ENCODE measurements around the gene LAS1L.
"Not testable (repeated sequence)": the region's sequence is repeated elsewhere in the genome, so short reads cannot be mapped to it uniquely, and the experiment has no call there.

LAS1L gene

GRCh38 chrX:65516756-65517155 lies 17.8 kb downstream of the LAS1L start:
- no peak for DNase-seq

DNA sequence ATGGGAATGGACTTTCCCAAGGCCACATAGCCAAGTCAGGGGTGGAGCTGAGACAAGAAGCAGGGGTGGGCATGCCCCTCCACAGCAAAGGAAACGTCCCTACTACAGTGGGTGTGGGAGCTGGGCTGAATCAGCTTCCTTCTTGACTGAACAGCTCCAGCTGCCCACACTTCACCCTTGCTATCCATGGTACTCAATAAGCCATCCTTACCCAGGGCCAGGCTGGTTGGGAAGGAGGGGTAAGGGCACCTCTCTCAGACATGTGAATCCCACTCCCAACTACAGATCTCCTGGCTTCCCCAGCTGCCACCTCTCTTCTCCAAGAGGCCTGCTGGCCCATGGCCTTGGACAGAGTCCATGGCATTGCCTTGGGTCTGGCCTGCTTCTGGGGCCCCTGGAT lies 21.0 kb downstream of the LAS1L start:
- DNase-seq, result no peak

DNA sequence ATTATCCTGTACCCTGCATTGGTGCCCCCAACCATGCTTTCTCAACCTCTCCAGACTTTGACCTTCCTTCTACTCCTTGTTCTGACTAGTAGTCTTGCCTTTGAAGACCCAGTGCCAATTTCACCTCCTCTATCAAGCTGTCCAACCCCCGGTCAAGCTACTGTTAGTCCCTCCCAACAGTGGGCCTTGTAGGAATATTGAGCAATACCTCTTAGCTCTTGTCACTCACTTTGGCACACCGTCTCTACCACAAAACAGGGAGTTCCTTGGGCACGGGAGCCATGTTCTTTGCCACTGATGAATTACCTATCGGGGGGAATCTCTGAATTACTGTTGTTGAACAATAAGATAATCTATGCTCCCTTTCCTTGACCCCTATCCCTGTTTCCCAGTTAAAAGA lies 25.2 kb downstream of the LAS1L start:
- no peak for DNase-seq

DNA sequence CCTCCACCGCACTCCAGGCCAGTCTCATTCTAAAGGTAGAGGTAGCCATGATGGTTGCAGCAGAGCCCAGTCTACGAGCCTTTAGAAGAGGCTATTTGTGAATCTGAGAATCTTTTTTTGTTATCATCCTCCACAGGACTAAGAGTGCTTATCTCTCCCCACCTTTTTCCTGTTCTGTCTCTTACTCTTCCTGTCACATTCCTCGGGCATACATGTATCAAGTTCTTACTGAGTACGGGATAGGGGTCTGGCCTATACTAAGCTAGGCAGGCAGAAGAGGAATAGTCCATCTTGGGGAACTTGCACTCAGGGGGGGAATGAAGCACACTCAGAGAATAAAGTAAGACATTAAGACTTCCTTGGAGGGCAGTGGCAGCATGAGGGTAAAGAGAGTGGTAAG lies 25.7 kb downstream of the LAS1L start:
- DNase-seq, result no peak

- DNase-seq, result no peak
Observed at GRCh38 chrX:65502618-65503017, 32.0 kb downstream of the LAS1L start.

- no peak for DNase-seq
Observed at GRCh38 chrX:65493431-65493830, 41.2 kb downstream of the LAS1L start.

DNA sequence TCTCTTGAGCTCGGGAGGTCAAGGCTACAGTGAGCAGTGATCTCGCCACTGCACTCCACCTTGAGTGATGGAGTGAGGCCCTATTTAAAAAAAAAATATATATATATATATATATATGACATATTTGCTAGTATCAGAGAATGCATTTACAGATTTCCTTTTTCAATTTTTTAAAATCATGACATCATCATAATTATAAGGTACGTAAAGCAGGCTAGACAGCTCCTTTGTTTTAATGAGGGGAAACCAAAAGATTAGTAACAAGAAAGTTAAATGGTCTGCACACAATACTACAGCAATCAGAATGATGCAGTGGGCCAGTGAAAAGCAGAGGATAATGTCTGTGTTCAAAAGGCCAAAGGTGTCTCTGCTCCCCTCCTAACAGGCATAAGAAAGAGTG lies 43.0 kb downstream of the LAS1L start:
- DNase-seq, result no peak

DNA sequence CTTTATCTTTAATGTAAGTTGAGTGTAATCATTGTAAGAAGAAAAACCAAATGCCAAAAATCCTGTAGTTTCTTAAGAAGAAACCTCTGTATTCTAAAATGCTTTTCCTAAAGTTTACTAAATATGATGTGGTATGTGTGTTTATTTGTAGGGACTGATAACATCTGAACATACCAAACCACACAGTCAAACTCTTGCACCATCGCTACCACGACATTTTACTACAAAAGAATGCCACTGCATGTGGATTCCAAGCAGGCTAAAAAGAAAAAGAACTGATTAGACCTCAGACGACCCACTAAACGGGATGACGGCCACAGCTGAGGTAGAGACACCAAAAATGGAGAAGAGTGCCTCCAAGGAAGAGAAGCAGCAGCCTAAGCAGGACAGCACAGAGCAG lies 46.1 kb downstream of the LAS1L start:
- no peak for DNase-seq

DNA sequence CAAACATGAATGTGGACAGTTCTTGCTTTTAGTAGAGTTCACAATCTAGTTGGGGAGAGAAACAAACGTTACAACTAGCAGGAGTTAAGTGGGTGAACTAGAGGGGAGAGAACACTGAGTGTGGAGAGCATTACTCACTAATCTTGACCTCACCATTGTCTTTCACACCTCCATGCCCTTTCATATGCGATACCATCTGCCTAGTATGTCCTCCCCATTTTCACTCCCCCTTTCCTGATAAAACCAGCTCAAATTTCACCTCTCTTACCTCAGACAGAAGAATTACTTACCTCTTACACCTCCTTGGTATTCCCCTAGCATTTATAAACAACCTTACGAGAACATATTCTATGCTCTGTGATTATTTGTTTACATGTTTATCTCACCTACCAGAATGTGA lies 53.6 kb downstream of the LAS1L start:
- no peak for DNase-seq

- DNase-seq, result not testable (repeated sequence)
Observed at GRCh38 chrX:65479102-65479501, 55.5 kb downstream of the LAS1L start.

DNA sequence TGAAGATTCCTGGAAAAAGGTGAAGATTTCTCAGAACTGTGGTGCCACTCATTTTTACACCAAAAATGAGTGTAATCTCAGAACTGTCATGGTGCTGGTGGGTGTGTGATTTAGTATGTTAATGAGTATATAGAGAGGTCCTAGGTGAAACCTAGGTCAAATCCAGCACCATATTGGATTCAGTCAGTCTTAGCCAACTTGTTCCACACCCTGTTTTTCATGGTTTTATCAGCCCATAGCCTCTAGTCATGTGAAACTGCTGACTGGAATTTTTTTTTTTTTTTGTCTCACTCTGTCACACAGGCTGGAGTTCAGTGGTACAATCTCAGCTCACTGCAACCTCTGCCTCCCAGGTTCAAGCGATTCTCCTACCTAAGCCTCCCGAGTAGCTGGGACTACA lies 58.0 kb downstream of the LAS1L start:
- no peak for DNase-seq

DNA sequence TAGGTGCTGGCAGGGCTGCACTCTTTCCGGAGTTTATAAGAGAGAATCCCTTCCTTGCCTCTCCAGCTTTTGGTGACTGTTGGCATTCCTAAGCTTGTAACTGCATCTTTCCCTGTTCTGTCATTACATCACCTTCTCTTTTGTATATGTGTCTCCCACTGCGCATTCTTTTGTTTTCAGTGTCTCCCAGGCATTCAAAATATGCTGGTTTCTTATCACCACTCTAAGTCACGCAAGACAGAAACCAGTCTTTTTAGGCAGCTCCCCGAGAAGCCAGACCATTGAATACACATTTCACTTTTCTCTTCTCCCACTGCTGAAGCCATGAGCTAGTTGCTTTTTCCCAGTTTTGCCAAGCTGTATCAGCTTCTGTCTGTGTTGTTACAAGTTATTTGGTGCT lies 71.0 kb downstream of the LAS1L start:
- no peak for DNase-seq

All from stimulated activated CD8-positive, alpha-beta memory T cell treated with anti-CD3 and anti-CD28 coated beads, Interleukin-4, amount 100 ng/mL, for 48 hours (primary cell).